Rectal smooth muscle tissue (tissue), 1 donor: ENCODE measurements around the gene ARL16.

Experiments
- H3K27ac ChIP-seq: one replicate; pipeline ENCODE4 v1.7.0; 2013; ENCODE audit warnings: low read depth, low read length, inconsistent platforms
- H3K27me3 ChIP-seq: one replicate; pipeline ENCODE4 v1.7.0; 2013; ENCODE audit warnings: low read length; ENCODE audit not compliant: control insufficient read depth, insufficient read depth
- H3K36me3 ChIP-seq: one replicate; pipeline ENCODE4 v1.7.0; 2013; ENCODE audit warnings: low read length; ENCODE audit not compliant: control insufficient read depth, insufficient read depth
- H3K4me1 ChIP-seq: one replicate; pipeline ENCODE4 v1.7.0; 2013; ENCODE audit warnings: low read length; ENCODE audit not compliant: control insufficient read depth, insufficient read depth
- H3K4me3 ChIP-seq: one replicate; pipeline ENCODE4 v1.7.0; 2013; ENCODE audit warnings: low read length
- H3K9ac ChIP-seq: one replicate; pipeline ENCODE4 v1.7.0; 2013; ENCODE audit warnings: low read length

The ARL16 gene

GRCh38 chr17:81651692-81652091 lies 31.9 kb downstream of the ARL16 start:
- Histone ChIP-seq H3K36me3 (no peaks in the 10 kb centered on the region), H3K9ac (no peak overlapping the region), H3K4me3 (no peak overlapping the region), H3K4me1 (no peaks in the 10 kb centered on the region), H3K27ac (no peak overlapping the region), H3K27me3 (peaks cover 18% of the 10 kb centered on the region)

- no peak overlapping the region for H3K4me3 ChIP-seq
- H3K9ac ChIP-seq, result no peak overlapping the region
- peaks cover 18% of the 10 kb centered on the region for H3K27me3 ChIP-seq
- no peaks in the 10 kb centered on the region for H3K36me3 ChIP-seq
- no peak overlapping the region for H3K27ac ChIP-seq
- no peaks in the 10 kb centered on the region for H3K4me1 ChIP-seq
Measured at GRCh38 chr17:81650951-81651350, 32.6 kb downstream of the ARL16 start.

- Histone ChIP-seq H3K9ac (no peak overlapping the region), H3K4me3 (no peak overlapping the region), H3K4me1 (no peaks in the 10 kb centered on the region), H3K27ac (no peak overlapping the region), H3K36me3 (no peaks in the 10 kb centered on the region), H3K27me3 (peaks cover 18% of the 10 kb centered on the region)
Measured at GRCh38 chr17:81648707-81649085, 34.9 kb downstream of the ARL16 start.

GRCh38 chr17:81648013-81648706 lies 35.4 kb downstream of the ARL16 start:
- peaks cover 18% of the 10 kb centered on the region for H3K27me3 ChIP-seq
- no peak overlapping the region for H3K4me3 ChIP-seq
- H3K27ac ChIP-seq, result no peak overlapping the region
- H3K36me3 ChIP-seq, result no peaks in the 10 kb centered on the region
- no peak overlapping the region for H3K9ac ChIP-seq
- H3K4me1 ChIP-seq, result no peaks in the 10 kb centered on the region

- Histone ChIP-seq H3K36me3 (no peaks in the 10 kb centered on the region), H3K4me3 (no peak overlapping the region), H3K27me3 (peaks cover 18% of the 10 kb centered on the region), H3K4me1 (no peaks in the 10 kb centered on the region), H3K9ac (no peak overlapping the region), H3K27ac (no peak overlapping the region)
Measured at GRCh38 chr17:81647640-81648012, 36.0 kb downstream of the ARL16 start.

GRCh38 chr17:81646869-81647600 lies 36.6 kb downstream of the ARL16 start:
- H3K4me3 ChIP-seq, result no peak overlapping the region
- H3K27me3 ChIP-seq, result peaks cover 18% of the 10 kb centered on the region
- H3K4me1 ChIP-seq, result no peaks in the 10 kb centered on the region
- no peaks in the 10 kb centered on the region for H3K36me3 ChIP-seq
- H3K27ac ChIP-seq, result no peak overlapping the region
- no peak overlapping the region for H3K9ac ChIP-seq

GRCh38 chr17:81644976-81645952 lies 38.3 kb downstream of the ARL16 start:
- Histone ChIP-seq H3K9ac (no peak overlapping the region), H3K27ac (no peak overlapping the region), H3K36me3 (no peaks in the 10 kb centered on the region), H3K4me1 (no peaks in the 10 kb centered on the region), H3K4me3 (no peak overlapping the region), H3K27me3 (peaks cover 18% of the 10 kb centered on the region)

GRCh38 chr17:81644496-81644895 lies 39.1 kb downstream of the ARL16 start:
- H3K4me3 ChIP-seq, result no peak overlapping the region
- H3K4me1 ChIP-seq, result no peaks in the 10 kb centered on the region
- no peak overlapping the region for H3K27ac ChIP-seq
- H3K9ac ChIP-seq, result no peak overlapping the region
- peaks cover 14% of the 10 kb centered on the region for H3K27me3 ChIP-seq
- H3K36me3 ChIP-seq, result no peaks in the 10 kb centered on the region

- Histone ChIP-seq H3K36me3 (no peaks in the 10 kb centered on the region), H3K9ac (no peak overlapping the region), H3K4me3 (no peak overlapping the region), H3K4me1 (no peaks in the 10 kb centered on the region), H3K27ac (no peak overlapping the region), H3K27me3 (no peaks in the 10 kb centered on the region)
Measured at GRCh38 chr17:81641825-81642489, 41.6 kb downstream of the ARL16 start.

- no peaks in the 10 kb centered on the region for H3K27me3 ChIP-seq
- no peaks in the 10 kb centered on the region for H3K36me3 ChIP-seq
- H3K9ac ChIP-seq, result no peak overlapping the region
- H3K27ac ChIP-seq, result no peak overlapping the region
- H3K4me1 ChIP-seq, result peaks cover 7% of the 10 kb centered on the region
- H3K4me3 ChIP-seq, result no peak overlapping the region
Measured at GRCh38 chr17:81640011-81640410, 43.6 kb downstream of the ARL16 start.

GRCh38 chr17:81638683-81639082 lies 44.9 kb downstream of the ARL16 start:
- Histone ChIP-seq H3K36me3 (no peaks in the 10 kb centered on the region), H3K27ac (no peak overlapping the region), H3K9ac (no peak overlapping the region), H3K4me3 (no peak overlapping the region), H3K4me1 (peaks cover 7% of the 10 kb centered on the region), H3K27me3 (no peaks in the 10 kb centered on the region)
